ENCODE measurements around the gene UBFD1. TPM values are rescaled to one million over a fixed set of nuclear protein-coding genes. Genes with fewer than 3 reads are reported as not detected.

Gene UBFD1
- total and polyA plus RNA-seq, 11 donors: 17.9 to 116 (median 49.9) TPM

DNA sequence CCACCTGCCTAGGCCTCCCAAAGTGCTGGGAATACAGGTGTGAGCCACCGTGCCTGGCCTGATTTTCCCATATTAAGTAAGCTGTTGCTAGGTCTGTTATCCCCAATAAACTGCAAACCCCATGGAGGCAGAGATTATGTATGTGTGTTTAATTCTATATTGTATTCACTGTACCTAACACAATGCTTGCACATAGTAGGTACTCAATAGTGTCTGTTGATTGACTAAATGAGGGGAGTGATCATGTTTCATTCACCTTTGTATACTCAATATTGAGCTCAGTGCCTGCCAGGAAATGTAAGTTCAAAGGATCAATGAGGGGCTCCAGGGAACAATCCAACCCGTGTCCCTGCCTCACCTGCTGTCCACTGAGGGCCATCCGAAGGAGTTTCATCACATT is 32.6 kb upstream of the UBFD1 start:
- intact Hi-C loops (cut with DNase I): no loop called here
- 94 to 100% (median 96%) methylated on average over 3 of the region's 3 CpGs for WGBS, 4 donors

GRCh38 chr16:23527961-23528643 is 29.4 kb upstream of the UBFD1 start:
- H3K4me3 ChIP-seq: no peak overlapping the region
- ATAC-seq: peak in 3 of 4 donors; percentile 33 to 76 (median 47)
- WGBS, 4 donors: 84 to 91% (median 89%) methylated on average over 11 of the region's 11 CpGs
- H3K9me3 ChIP-seq: no peaks in the 10 kb centered on the region
- TF ChIP-seq CTCF (IDR thresholded peaks at IDR 0.05) (no peak), POLR2A (IDR thresholded peaks at IDR 0.05) (no peak)
- intact Hi-C loops (cut with DNase I): no loop called here
- peaks cover 0 to 89% (median 76%) of the 10 kb centered on the region in 9 donors for H3K36me3 ChIP-seq
- peaks cover 0 to 11% (median 0%) of the 10 kb centered on the region in 12 donors for H3K4me1 ChIP-seq
- peak overlapping the region in 1 of 12 donors; percentile 30 for H3K27ac ChIP-seq
- H3K27me3 ChIP-seq: no peaks in the 10 kb centered on the region
- no peak for DNase-seq

More for the DNA sequence above, 32.6 kb upstream of the UBFD1 start:
- Histone ChIP-seq H3K4me1 (peaks cover 0 to 29% (median 0%) of the 10 kb centered on the region in 12 donors), H3K27me3 (no peaks in the 10 kb centered on the region), H3K36me3 (peaks cover 0 to 88% (median 64%) of the 10 kb centered on the region in 9 donors), H3K9me3 (no peaks in the 10 kb centered on the region), H3K4me3 (no peak overlapping the region), H3K27ac (no peak overlapping the region)
- no peak for DNase-seq
- no peak for ATAC-seq
- TF ChIP-seq CTCF (IDR thresholded peaks at IDR 0.05): no peak
- TF ChIP-seq POLR2A (IDR thresholded peaks at IDR 0.05): no peak

- 88 to 96% (median 94%) methylated on average over 10 of the region's 10 CpGs for WGBS, 4 donors
- TF ChIP-seq CTCF (IDR thresholded peaks at IDR 0.05): no peak
- TF ChIP-seq POLR2A (IDR thresholded peaks at IDR 0.05): no peak
- H3K9me3 ChIP-seq: no peaks in the 10 kb centered on the region
- no peak overlapping the region for H3K4me3 ChIP-seq
- intact Hi-C loops (cut with DNase I): no loop called here
- peak overlapping the region in 1 of 12 donors; percentile 30 for H3K27ac ChIP-seq
- no peak for DNase-seq
- H3K4me1 ChIP-seq: peaks cover 0 to 8% (median 0%) of the 10 kb centered on the region in 12 donors
- peaks cover 2 to 89% (median 76%) of the 10 kb centered on the region in 9 donors for H3K36me3 ChIP-seq
- ATAC-seq: no peak
- H3K27me3 ChIP-seq: no peaks in the 10 kb centered on the region
Measured at GRCh38 chr16:23528644-23529310, 28.8 kb upstream of the UBFD1 start.

- TF ChIP-seq CTCF (IDR thresholded peaks at IDR 0.05): no peak
- no peak for TF ChIP-seq POLR2A (IDR thresholded peaks at IDR 0.05)
- 92 to 94% (median 92%) methylated on average over 5 of the region's 5 CpGs for WGBS, 4 donors
- H3K36me3 ChIP-seq: peaks cover 2 to 89% (median 76%) of the 10 kb centered on the region in 9 donors
Measured at GRCh38 chr16:23530062-23530461, 27.5 kb upstream of the UBFD1 start.

More at GRCh38 chr16:23530062-23530461, 27.5 kb upstream of the UBFD1 start:
- no peak overlapping the region for H3K27ac ChIP-seq
- ATAC-seq: no peak
- no peaks in the 10 kb centered on the region for H3K9me3 ChIP-seq
- no peaks in the 10 kb centered on the region for H3K27me3 ChIP-seq
- H3K4me1 ChIP-seq: peaks cover 0 to 8% (median 0%) of the 10 kb centered on the region in 12 donors
- intact Hi-C loops (cut with DNase I): no loop called here
- no peak for DNase-seq
- no peak overlapping the region for H3K4me3 ChIP-seq
